Kidney (tissue), 22 donors: ENCODE data around the gene ZFR2. TPM values are rescaled to one million over a fixed set of nuclear protein-coding genes. Genes with fewer than 3 reads are reported as not detected.

ENCODE experiments used
- DNase-seq, 5 donors: peaks; one replicate each; pipeline ENCODE4 v3.0.0-alpha.2; 2013 to 2020
- FAIRE-seq: peaks from 2 replicates; lab custom pipeline; 2012; peaks lifted over from hg19 to GRCh38; lab: Jason Lieb, UNC
- H3K27ac ChIP-seq, 2 donors: one replicate each; pipeline ENCODE4 v1.7.0; 2013; ENCODE audit warnings: low read depth in 2 of 2, low read length in 2 of 2, inconsistent platforms in 1 of 2
- H3K27me3 ChIP-seq: one replicate; pipeline ENCODE4 v1.7.1; 2013; ENCODE audit warnings: low read length, inconsistent platforms; ENCODE audit not compliant: control insufficient read depth, insufficient read depth
- H3K36me3 ChIP-seq, 3 donors: one replicate each; pipeline versions ENCODE4 v1.7.0 to v1.7.1; 2013; ENCODE audit warnings: low read length in 3 of 3, control low read depth in 1 of 3, inconsistent platforms in 1 of 3; ENCODE audit not compliant: insufficient read depth in 3 of 3, control insufficient read depth in 2 of 3
- H3K4me1 ChIP-seq, 3 donors: one replicate each; pipeline versions ENCODE4 v1.7.0 to v1.7.1; 2013; ENCODE audit warnings: low read length in 3 of 3, inconsistent platforms in 1 of 3, low read depth in 1 of 3; ENCODE audit not compliant: control insufficient read depth in 2 of 3, insufficient read depth in 2 of 3
- H3K4me3 ChIP-seq, 3 donors: one replicate each; pipeline versions ENCODE4 v1.7.0 to v1.8.1; 2013; ENCODE audit warnings: low read length in 3 of 3, control low read depth in 1 of 3, inconsistent platforms in 1 of 3
- H3K9ac ChIP-seq, 3 donors: one replicate each; pipeline versions ENCODE4 v1.7.0 to v1.7.1; 2013; ENCODE audit warnings: low read length in 3 of 3, control low read depth in 1 of 3, inconsistent platforms in 1 of 3
- H3K9me3 ChIP-seq, 3 donors: one replicate each; pipeline versions ENCODE4 v1.7.0 to v1.7.1; 2013; ENCODE audit warnings: low read length in 3 of 3, control low read depth in 1 of 3, inconsistent platforms in 1 of 3; ENCODE audit not compliant: control insufficient read depth in 2 of 3, insufficient read depth in 1 of 3
- CTCF ChIP-seq: IDR thresholded peaks from 3 replicates; pipeline ENCODE4 v1.5.1; 2012; ENCODE audit warnings: mild to moderate bottlenecking, moderate library complexity, borderline replicate concordance; ENCODE audit not compliant: insufficient read depth; ENCODE audit errors: extremely low read depth
- intact Hi-C: fragments of 100-400 bp; cut with DNase I; formaldehyde crosslinking; loops from one replicate; pipeline ENCODE4 v1.11.1; 2022
- long read RNA-seq, 10 donors: library from polyadenylated mRNA in 1 of 10; unstranded in 1 of 10; transcript quantifications; one replicate each; pipeline ENCODE4 v2.0.0 and lab custom pipeline, GENCODE V29; 2021 to 2026
- polyA plus RNA-seq: library from polyadenylated mRNA; stranded (reverse); fragments of 350-450 nt; fragmentation: Illumina TruSeq; extraction: RNeasy Lipid Tissue Mini Kit (QIAGEN cat#74804); gene quantifications from one replicate; pipeline ENCODE4 v1.2.3, GENCODE V29; 2014; ENCODE audit warnings: low read depth, low replicate concordance; ENCODE audit not compliant: insufficient read depth
- total RNA-seq: library from RNA; stranded (reverse); fragmentation: NEBNext Ultra II Directional; extraction: Animal tissue kit (Norgen Biotek cat#: 25700); gene quantifications from one replicate; pipeline ENCODE4 v1.2.1, GENCODE V29; 2021
- donor health status: control.
- donor health status: control.
- donor health status: control.
- donor health status: control.
- donor health status: control.
- donor health status: DM: yes; HTN: yes; CAD: no.
- donor health status: Normal renal cell carcinoma (clear cell type).

The ZFR2 gene
- total RNA-seq (0.22 TPM), polyA plus RNA-seq (not detected)
- long read RNA-seq, donor 1 = 0 reads
- long read RNA-seq, donor 2 = 0 reads
- long read RNA-seq, donor 3, partial matches to known transcripts = 0 of 1 reads
- long read RNA-seq, donor 3, other reads (novel, unspliced or antisense) = 0 of 1 reads
- long read RNA-seq, donor 4 = 0 reads
- long read RNA-seq, donor 5 = 0 reads
- long read RNA-seq, donor 6, partial matches to known transcripts = 0 of 1 reads
- long read RNA-seq, donor 6, other reads (novel, unspliced or antisense) = 0 of 1 reads
- long read RNA-seq, donor 7 = 0 reads
- long read RNA-seq, donor 8, partial matches to known transcripts = 0 of 3 reads
- long read RNA-seq, donor 8, other reads (novel, unspliced or antisense) = 0 of 3 reads
- long read RNA-seq, donor 9, partial matches to known transcripts = 0 of 1 reads
- long read RNA-seq, donor 9, other reads (novel, unspliced or antisense) = 0 of 1 reads
- long read RNA-seq, donor 10, partial matches to known transcripts = 0 of 1 reads
- long read RNA-seq, donor 10, other reads (novel, unspliced or antisense) = 0 of 1 reads

- no peak within 1 kb of the TSS for H3K4me3 ChIP-seq
- no peak within 1 kb of the TSS for H3K27ac ChIP-seq
- no peak for TF ChIP-seq CTCF
- H3K4me1 ChIP-seq = no peaks in the 10 kb centered on the region
- peak in 4 of 5 donors; percentile 33 to 79 (median 47) for DNase-seq
- H3K27me3 ChIP-seq = peaks cover 2% of the 10 kb centered on the region
- intact Hi-C loops = no loop called here
- no peak for FAIRE-seq
- H3K9ac ChIP-seq = no peak within 1 kb of the TSS
- no peaks in the 10 kb centered on the region for H3K36me3 ChIP-seq
- no peaks in the 10 kb centered on the region for H3K9me3 ChIP-seq
These were observed at the start of gene ZFR2 for GRCh38 chr19:3868770-3869456. Gene ZFR2, minus strand, starts transcription at chr19:3869038. Its CDS starts 21 bp downstream, at chr19:3869017.

GRCh38 chr19:3916033-3916432, 47.2 kb upstream of the ZFR2 start:
- no peak overlapping the region for H3K27ac ChIP-seq
- TF ChIP-seq CTCF = no peak
- DNase-seq = no peak
- no peaks in the 10 kb centered on the region for H3K4me1 ChIP-seq
- peaks cover 0 to 4% (median 4%) of the 10 kb centered on the region in 3 donors for H3K9me3 ChIP-seq
- H3K27me3 ChIP-seq = no peaks in the 10 kb centered on the region
- H3K4me3 ChIP-seq = no peak overlapping the region
- FAIRE-seq = no peak
- no peaks in the 10 kb centered on the region for H3K36me3 ChIP-seq
- no peak overlapping the region for H3K9ac ChIP-seq
- intact Hi-C loops = no loop called here

GRCh38 chr19:3914199-3914598, 45.4 kb upstream of the ZFR2 start:
- no peak for TF ChIP-seq CTCF
- FAIRE-seq (no peak), DNase-seq (no peak)
- Histone ChIP-seq H3K9ac (no peak overlapping the region), H3K4me3 (no peak overlapping the region), H3K9me3 (peaks cover 0 to 12% (median 0%) of the 10 kb centered on the region in 3 donors), H3K27ac (no peak overlapping the region), H3K27me3 (no peaks in the 10 kb centered on the region), H3K36me3 (no peaks in the 10 kb centered on the region), H3K4me1 (no peaks in the 10 kb centered on the region)
- intact Hi-C loops = no loop called here
